HEK293 (cell line): ENCODE results near the gene RALGAPA1.

Source experiments
- CTCF ChIA-PET: fragments of 350-600 bp; formaldehyde crosslinking; extraction: SDS; loops from one replicate; lab custom pipeline; 2021; ENCODE audit warnings: antibody characterized with exemption; lab: Yijun Ruan, JAX
- POLR2A ChIA-PET: fragments of 300-600 bp; formaldehyde crosslinking; extraction: SDS; loops from one replicate; lab custom pipeline; 2020; ENCODE audit warnings: antibody characterized with exemption, inconsistent platforms; lab: Yijun Ruan, JAX
- H3K27ac ChIP-seq: fragments of 200-500 bp; sonication (Bioruptor generic); 2 replicates; pipeline ENCODE4 v1.5.1; 2014; ENCODE audit warnings: low read depth, low read length, control low read depth, inconsistent platforms; ENCODE audit errors: extremely low read depth
- H3K36me3 ChIP-seq, 2 experiments: fragments of 200-500 bp in 1 of 2; sonication (Bioruptor generic) in 1 of 2; 1 replicate in 1 of 2; 2 replicates in 1 of 2; pipeline ENCODE4 v1.5.1; 2014 to 2017; ENCODE audit warnings: inconsistent platforms in 2 of 2, low read length in 2 of 2; ENCODE audit not compliant: control insufficient read depth in 2 of 2, insufficient read depth in 1 of 2
- H3K4me1 ChIP-seq: fragments of 200-500 bp; sonication (Bioruptor generic); 2 replicates; pipeline ENCODE4 v1.5.1; 2014; ENCODE audit warnings: mild to moderate bottlenecking, low read length, inconsistent platforms; ENCODE audit not compliant: control insufficient read depth, insufficient read depth
- H3K4me3 ChIP-seq: 2 replicates; pipeline ENCODE4 v1.5.1; 2011; ENCODE audit warnings: low read depth, mild to moderate bottlenecking, control low read depth, low read length, moderate library complexity
- H3K9me3 ChIP-seq: fragments of 200-500 bp; sonication (Bioruptor generic); 2 replicates; pipeline ENCODE4 v1.5.1; 2014; ENCODE audit warnings: low read depth, low read length, inconsistent platforms; ENCODE audit not compliant: control insufficient read depth, insufficient read depth
- HOXD13 ChIP-seq: sonication (generic); formaldehyde crosslinking; IDR thresholded peaks from 2 replicates; pipeline ENCODE4 v1.8.0; 2022; ENCODE audit warnings: missing genetic modification reagents, borderline replicate concordance
- PRDM1 ChIP-seq: fragments of 450-650 bp; formaldehyde crosslinking; IDR thresholded peaks from 2 replicates; pipeline ENCODE4; 2016; ENCODE audit warnings: missing biosample characterization, missing genetic modification characterization
- PRDM10 ChIP-seq: fragments of 450-650 bp; formaldehyde crosslinking; IDR thresholded peaks from 2 replicates; pipeline ENCODE4 v1.5.1; 2016; ENCODE audit warnings: missing biosample characterization, missing genetic modification characterization
- PRDM4 ChIP-seq: fragments of 450-650 bp; formaldehyde crosslinking; IDR thresholded peaks from 2 replicates; pipeline ENCODE4 v1.5.1; 2017; ENCODE audit warnings: missing biosample characterization, missing genetic modification characterization
- SP7 ChIP-seq: fragments of 450-650 bp; formaldehyde crosslinking; IDR thresholded peaks from 2 replicates; pipeline ENCODE4 v1.5.1; 2016; ENCODE audit warnings: missing biosample characterization, missing genetic modification characterization
- TCF7L2 ChIP-seq: IDR thresholded peaks from 2 replicates; pipeline ENCODE4 v1.6.1; 2011; ENCODE audit warnings: low read depth, mild to moderate bottlenecking, inconsistent platforms, low read length, moderate library complexity, borderline replicate concordance
- ZBTB26 ChIP-seq: fragments of 450-650 bp; formaldehyde crosslinking; optimal IDR thresholded peaks from 2 replicates; pipeline ENCODE3; 2016; ENCODE audit warnings: missing biosample characterization, mild to moderate bottlenecking, missing genetic modification characterization
- ZNF133 ChIP-seq: fragments of 450-650 bp; formaldehyde crosslinking; IDR thresholded peaks from 2 replicates; pipeline ENCODE4 v1.5.1; 2016; ENCODE audit warnings: missing biosample characterization, missing genetic modification characterization
- ZNF169 ChIP-seq: fragments of 450-650 bp; formaldehyde crosslinking; IDR thresholded peaks from 2 replicates; pipeline ENCODE4 v1.5.1; 2016; ENCODE audit warnings: missing biosample characterization, missing genetic modification characterization
- ZNF202 ChIP-seq: fragments of 450-650 bp; formaldehyde crosslinking; IDR thresholded peaks from 2 replicates; pipeline ENCODE4 v1.5.1; 2016; ENCODE audit warnings: missing biosample characterization, missing genetic modification characterization, borderline replicate concordance
- ZNF248 ChIP-seq: fragments of 450-650 bp; formaldehyde crosslinking; IDR thresholded peaks from 2 replicates; pipeline ENCODE4 v1.5.1; 2017; ENCODE audit warnings: missing biosample characterization, missing genetic modification characterization
- ZNF26 ChIP-seq: fragments of 450-650 bp; formaldehyde crosslinking; IDR thresholded peaks from 2 replicates; pipeline ENCODE4 v1.5.1; 2016; ENCODE audit warnings: missing biosample characterization, missing genetic modification characterization
- ZNF280C ChIP-seq: fragments of 450-650 bp; formaldehyde crosslinking; IDR thresholded peaks from 2 replicates; pipeline ENCODE4 v1.5.1; 2016; ENCODE audit warnings: missing biosample characterization, missing genetic modification characterization
- ZNF311 ChIP-seq: fragments of 450-650 bp; formaldehyde crosslinking; IDR thresholded peaks from 2 replicates; pipeline ENCODE4 v1.5.1; 2017; ENCODE audit warnings: missing biosample characterization, missing genetic modification characterization, borderline replicate concordance
- ZNF335 ChIP-seq: fragments of 450-650 bp; formaldehyde crosslinking; conservative IDR thresholded peaks from 2 replicates; pipeline ENCODE4 v1.5.1; 2016; ENCODE audit warnings: missing biosample characterization, missing genetic modification characterization
- ZNF394 ChIP-seq: fragments of 450-650 bp; formaldehyde crosslinking; IDR thresholded peaks from 2 replicates; pipeline ENCODE4 v1.5.1; 2016; ENCODE audit warnings: missing biosample characterization, missing genetic modification characterization, mild to moderate bottlenecking, moderate library complexity, borderline replicate concordance
- ZNF501 ChIP-seq: fragments of 450-650 bp; formaldehyde crosslinking; IDR thresholded peaks from 2 replicates; pipeline ENCODE4 v1.5.1; 2016; ENCODE audit warnings: missing biosample characterization, missing genetic modification characterization
- ZNF580 ChIP-seq: fragments of 450-650 bp; formaldehyde crosslinking; IDR thresholded peaks from 2 replicates; pipeline ENCODE4 v1.5.1; 2016; ENCODE audit warnings: missing biosample characterization, missing genetic modification characterization
- ZNF585B ChIP-seq: fragments of 450-650 bp; formaldehyde crosslinking; IDR thresholded peaks from 2 replicates; pipeline ENCODE4 v1.5.1; 2016; ENCODE audit warnings: missing biosample characterization, missing genetic modification characterization

The RALGAPA1 gene

GRCh38 chr14:35539969-35540368, 269.1 kb downstream of the RALGAPA1 start:
- CTCF ChIA-PET = no interaction called here
- Histone ChIP-seq H3K36me3 (no peaks in the 10 kb centered on the region; a peak in 1 of 3 replicates), H3K4me1 (0 out of 2 replicates have a peak, but pooled peaks cover under 1% of the 10 kb centered on the region), H3K4me3 (no peak overlapping the region), H3K9me3 (no peaks in the 10 kb centered on the region), H3K27ac (no peak overlapping the region)
- TF ChIP-seq PRDM4 (tag by site-specific recombination) (no peak), ZNF248 (no peak), PRDM1 (no peak), HOXD13 (CRISPR knock-in tag) (no peak), ZNF26 (no peak)
- POLR2A ChIA-PET = no interaction called here

- H3K9me3 ChIP-seq = no peaks in the 10 kb centered on the region
- TF ChIP-seq TCF7L2 = no peak
- no peak for TF ChIP-seq SP7
- TF ChIP-seq ZNF501 = peak; percentile 14; the same call in 1 of the 2 replicates
- TF ChIP-seq ZBTB26 (tag by site-specific recombination) = no peak
- no peak for TF ChIP-seq ZNF585B (tag by site-specific recombination)
- TF ChIP-seq ZNF133 (tag by site-specific recombination) = no peak
- no peak for TF ChIP-seq ZNF280C
- TF ChIP-seq ZNF311 (tag by site-specific recombination) = no peak
- no peak for TF ChIP-seq ZNF169 (tag by site-specific recombination)
- peak; percentile 99 for TF ChIP-seq ZNF202 (tag by site-specific recombination)
- TF ChIP-seq ZNF394 (tag by site-specific recombination) = 0 out of 2 replicates have a peak, but pooled peaks have one; percentile 2
- TF ChIP-seq ZNF580 = no peak
- TF ChIP-seq ZNF335 (tag by site-specific recombination) = peak; percentile 64
- no peak for TF ChIP-seq PRDM10
- TF ChIP-seq, all 188 proteins: peak for 4
- no peaks in the 10 kb centered on the region; a peak in 1 of 3 replicates for H3K36me3 ChIP-seq
- H3K27ac ChIP-seq = no peak overlapping the region
- ChIA-PET CTCF (no interaction called here), POLR2A (no interaction called here)
- H3K4me1 ChIP-seq = peaks cover 4% of the 10 kb centered on the region; the same call in 1 of the 2 replicates
- H3K4me3 ChIP-seq = peak overlapping the region; percentile 50
Observed at GRCh38 chr14:35535483-35536112, 273.5 kb downstream of the RALGAPA1 start.
